COLO668 (cell line): ENCODE measurements around the gene BOD1L2.

Experiments
- DNase-seq: peaks from one replicate; lab custom pipeline; 2025; ENCODE audit not compliant: unreplicated experiment; lab: John Stamatoyannopoulos, UW

BOD1L2 gene

GRCh38 chr18:57150081-57150480 lies 3.2 kb downstream of the BOD1L2 start:
- no peak for DNase-seq

- DNase-seq: no peak
Measured at GRCh38 chr18:57150828-57151227, 3.9 kb downstream of the BOD1L2 start.

- no peak for DNase-seq
Measured at GRCh38 chr18:57154191-57154830, 7.4 kb downstream of the BOD1L2 start.

GRCh38 chr18:57164401-57164800 lies 17.5 kb downstream of the BOD1L2 start:
- no peak for DNase-seq

- no peak for DNase-seq
Measured at GRCh38 chr18:57167617-57168308, 20.9 kb downstream of the BOD1L2 start.

- no peak for DNase-seq
Measured at GRCh38 chr18:57171026-57171425, 24.1 kb downstream of the BOD1L2 start.

- DNase-seq: no peak
Measured at GRCh38 chr18:57175532-57175931, 28.6 kb downstream of the BOD1L2 start.

GRCh38 chr18:57185434-57185833 lies 38.5 kb downstream of the BOD1L2 start:
- DNase-seq: no peak

- no peak for DNase-seq
Measured at GRCh38 chr18:57188851-57189557, 42.1 kb downstream of the BOD1L2 start.

GRCh38 chr18:57190026-57190425 lies 43.1 kb downstream of the BOD1L2 start:
- no peak for DNase-seq

GRCh38 chr18:57194070-57194469 lies 47.2 kb downstream of the BOD1L2 start:
- DNase-seq: no peak

- no peak for DNase-seq
Measured at GRCh38 chr18:57194622-57195021, 47.7 kb downstream of the BOD1L2 start.

- DNase-seq: no peak
Measured at GRCh38 chr18:57195341-57195740, 48.5 kb downstream of the BOD1L2 start.

GRCh38 chr18:57197261-57197660 lies 50.4 kb downstream of the BOD1L2 start:
- no peak for DNase-seq

- no peak for DNase-seq
Measured at GRCh38 chr18:57198073-57198472, 51.2 kb downstream of the BOD1L2 start.
